Right lobe of liver (tissue), 6 donors: ENCODE measurements around the gene PPEF2. TPM values are rescaled to one million over a fixed set of nuclear protein-coding genes. Genes with fewer than 3 reads are reported as not detected.

Experiments
- ATAC-seq, 4 donors: fragments of 200-7000 bp; cut with Tn5 transposase; one replicate each; pipeline ENCODE4 v1.9.1; 2020; ENCODE audit warnings: mild to moderate bottlenecking in 4 of 4, moderate library complexity in 4 of 4
- DNase-seq, 3 donors: peaks; one replicate each; pipeline ENCODE4 v3.0.0-alpha.2; 2020
- H3K27ac ChIP-seq, 3 donors: fragments of 200-600 bp; one replicate each; pipeline ENCODE4 v1.8.0; 2022
- H3K27me3 ChIP-seq, 2 donors: fragments of 200-600 bp; one replicate each; pipeline ENCODE4 v1.8.0; 2022
- H3K36me3 ChIP-seq, 4 donors: fragments of 200-600 bp; sonication (generic) in 1 of 4; one replicate each; pipeline versions ENCODE4 v1.5.1 to v1.8.0; 2017 to 2022; ENCODE audit warnings: control low read depth in 1 of 4
- H3K4me1 ChIP-seq, 4 donors: fragments of 200-600 bp; sonication (generic) in 1 of 4; one replicate each; pipeline versions ENCODE4 v1.5.1 to v1.8.0; 2017 to 2022; ENCODE audit warnings: control low read depth in 1 of 4
- H3K4me3 ChIP-seq, 3 donors: fragments of 200-600 bp; one replicate each; pipeline ENCODE4 v1.8.0; 2022
- H3K9me3 ChIP-seq, 4 donors: fragments of 200-600 bp; sonication (generic) in 1 of 4; one replicate each; pipeline versions ENCODE4 v1.5.1 to v1.8.0; 2017 to 2022; ENCODE audit warnings: control low read depth in 1 of 4
- CTCF ChIP-seq, 4 donors: fragments of 200-600 bp in 3 of 4; fragments of 450-650 bp in 1 of 4; IDR thresholded peaks; one replicate each; pipeline versions ENCODE4 v1.5.1 to v1.8.0; 2016 to 2022; ENCODE audit warnings: antibody characterized with exemption in 4 of 4, mild to moderate bottlenecking in 2 of 4
- POLR2A ChIP-seq: fragments of 450-650 bp; IDR thresholded peaks from one replicate; pipeline ENCODE4 v1.6.1; 2017; ENCODE audit warnings: antibody characterized with exemption, mild to moderate bottlenecking
- WGBS: methylation state at CpG from one replicate; pipeline ENCODE4 v1.1.6; 2018; ENCODE audit warnings: low coverage, low lambda C conversion rate; ENCODE audit not compliant: insufficient coverage; ENCODE audit errors: missing lambda C conversion rate; 5-methylcytosine and 5-hydroxymethylcytosine counted together
- intact Hi-C, 2 donors: fragments of 100-400 bp; cut with DNase I; formaldehyde crosslinking; loops; one replicate each; pipeline versions ENCODE4 v1.11.2 to v1.14.1; 2022
- total RNA-seq, 6 experiments: library from RNA; depleted of rRNA in 2 of 6; stranded (reverse); fragments of >200 nt in 2 of 6; fragmentation: NEBNext Ultra II Directional in 3 of 6; extraction: Animal tissue kit (Norgen Biotek cat#: 25700) in 3 of 6; gene quantifications; one replicate each; pipeline versions ENCODE4 v1.1.0 to v1.2.4, GENCODE V29; 2016 to 2023
- donor health status: DM: no; HTN: yes; CAD: no.
- donor health status: DM: no; HTN: no; CAD: no.
- donor health status: DM: no; HTN: no; CAD: no.
- donor health status: DM: no; HTN: yes; CAD: no.
- donor health status: DM: no; HTN: yes; CAD: no.

Gene PPEF2
- total RNA-seq, 6 experiments from 2014 or later = not detected

- Histone ChIP-seq H3K27me3 (no peaks in the 10 kb centered on the region), H3K4me3 (no peak overlapping the region)
- peak in 1 of 4 donors; percentile 53 for ATAC-seq
These were observed 5.7 kb upstream of the PPEF2 start for GRCh38 chr4:75907966-75908365.

GRCh38 chr4:75904076-75904475 lies 1.8 kb upstream of the PPEF2 start:
- H3K4me3 ChIP-seq = no peak overlapping the region
- intact Hi-C loops = no loop called here
- no peak for ATAC-seq
- H3K4me1 ChIP-seq = no peaks in the 10 kb centered on the region
- no peak for DNase-seq
- 82% methylated on average over 5 of the region's 5 CpGs for WGBS
- H3K27me3 ChIP-seq = no peaks in the 10 kb centered on the region
- no peak for TF ChIP-seq POLR2A
- no peak for TF ChIP-seq CTCF (IDR thresholded peaks at IDR 0.05)
- H3K9me3 ChIP-seq = no peaks in the 10 kb centered on the region
- H3K27ac ChIP-seq = no peak overlapping the region
- H3K36me3 ChIP-seq = no peaks in the 10 kb centered on the region

More at GRCh38 chr4:75907966-75908365, 5.7 kb upstream of the PPEF2 start:
- WGBS = 60% methylated on average over 3 of the region's 3 CpGs
- H3K9me3 ChIP-seq = no peaks in the 10 kb centered on the region
- DNase-seq = no peak
- no peaks in the 10 kb centered on the region for H3K4me1 ChIP-seq
- TF ChIP-seq POLR2A (no peak), CTCF (IDR thresholded peaks at IDR 0.05) (no peak)
- no peaks in the 10 kb centered on the region for H3K36me3 ChIP-seq
- H3K27ac ChIP-seq = no peak overlapping the region
- intact Hi-C loops = no loop called here

DNA sequence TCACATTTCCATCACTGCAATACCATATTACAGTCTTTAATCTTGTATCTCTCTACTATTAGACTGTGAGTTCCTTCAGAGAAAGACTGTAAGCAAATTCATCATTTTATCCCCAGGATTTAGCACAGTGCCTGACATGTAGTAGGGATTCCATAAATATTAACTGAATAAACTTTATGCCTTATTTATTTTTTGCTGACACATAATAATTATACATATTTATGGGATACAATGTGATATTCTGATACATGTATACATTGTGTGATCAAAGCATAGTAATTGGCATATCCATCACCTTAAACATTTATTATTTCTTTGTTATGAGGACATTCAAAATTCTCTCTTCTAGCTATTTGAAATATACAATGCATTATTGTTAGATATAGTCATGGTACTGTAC lies 3.7 kb downstream of the PPEF2 start:
- Histone ChIP-seq H3K27ac (no peak overlapping the region), H3K4me1 (no peaks in the 10 kb centered on the region), H3K4me3 (no peak overlapping the region), H3K9me3 (no peaks in the 10 kb centered on the region), H3K36me3 (no peaks in the 10 kb centered on the region), H3K27me3 (no peaks in the 10 kb centered on the region)
- TF ChIP-seq CTCF (IDR thresholded peaks at IDR 0.05) (no peak), POLR2A (no peak)
- ATAC-seq (no peak), DNase-seq (no peak)
- intact Hi-C loops = no loop called here

GRCh38 chr4:75895744-75896314 lies 6.4 kb downstream of the PPEF2 start:
- no peak for DNase-seq

More at GRCh38 chr4:75895744-75896314, 6.4 kb downstream of the PPEF2 start:
- ATAC-seq = peak; percentile 88 to 92 (median 92)
- Histone ChIP-seq H3K36me3 (no peaks in the 10 kb centered on the region), H3K4me1 (no peaks in the 10 kb centered on the region), H3K27ac (no peak overlapping the region), H3K4me3 (no peak overlapping the region), H3K9me3 (no peaks in the 10 kb centered on the region), H3K27me3 (no peaks in the 10 kb centered on the region)
- intact Hi-C loops = no loop called here
- no peak for TF ChIP-seq POLR2A
- peak; percentile 57 to 65 (median 61) for TF ChIP-seq CTCF (IDR thresholded peaks at IDR 0.05)
- WGBS = 25% methylated on average over 4 of the region's 4 CpGs
